GM19099 (cell line): Measurements from ENCODE around the gene NFIA.

Source experiments
- POLR2A ChIP-seq: IDR thresholded peaks from 3 replicates; pipeline ENCODE4 v1.6.1; 2011; ENCODE audit warnings: low read depth; ENCODE audit not compliant: insufficient read length; ENCODE audit errors: extremely low read depth

The NFIA gene

GRCh38 chr1:61273167-61273705 lies 190.9 kb downstream of the NFIA start:
- no peak for TF ChIP-seq POLR2A

- TF ChIP-seq POLR2A = no peak
Observed at GRCh38 chr1:61273861-61274260, 191.5 kb downstream of the NFIA start.

- TF ChIP-seq POLR2A = no peak
Observed at GRCh38 chr1:61274939-61275338, 192.6 kb downstream of the NFIA start.

GRCh38 chr1:61276246-61276645 lies 193.9 kb downstream of the NFIA start:
- TF ChIP-seq POLR2A = no peak

GRCh38 chr1:61277121-61277690 lies 194.8 kb downstream of the NFIA start:
- no peak for TF ChIP-seq POLR2A

GRCh38 chr1:61278966-61279365 lies 196.6 kb downstream of the NFIA start:
- TF ChIP-seq POLR2A = no peak

GRCh38 chr1:61279570-61279969 lies 197.2 kb downstream of the NFIA start:
- no peak for TF ChIP-seq POLR2A

- TF ChIP-seq POLR2A = no peak
Observed at GRCh38 chr1:61280452-61280851, 198.1 kb downstream of the NFIA start.

- TF ChIP-seq POLR2A = no peak
Observed at GRCh38 chr1:61282387-61282786, 200.0 kb downstream of the NFIA start.

- no peak for TF ChIP-seq POLR2A
Observed at GRCh38 chr1:61284248-61284854, 202.0 kb downstream of the NFIA start.

- no peak for TF ChIP-seq POLR2A
Observed at GRCh38 chr1:61284936-61285335, 202.6 kb downstream of the NFIA start.

GRCh38 chr1:61285371-61285885 lies 203.1 kb downstream of the NFIA start:
- TF ChIP-seq POLR2A = no peak

- TF ChIP-seq POLR2A = no peak
Observed at GRCh38 chr1:61287014-61287413, 204.7 kb downstream of the NFIA start.

- no peak for TF ChIP-seq POLR2A
Observed at GRCh38 chr1:61287734-61288133, 205.4 kb downstream of the NFIA start.

- TF ChIP-seq POLR2A = no peak
Observed at GRCh38 chr1:61289232-61290098, 207.1 kb downstream of the NFIA start.

- no peak for TF ChIP-seq POLR2A
Observed at GRCh38 chr1:61290525-61290924, 208.2 kb downstream of the NFIA start.

GRCh38 chr1:61293197-61293596 lies 210.8 kb downstream of the NFIA start:
- TF ChIP-seq POLR2A = no peak
